Measurements from ENCODE around the gene EMID1. TPM values are rescaled to one million over a fixed set of nuclear protein-coding genes. Genes with fewer than 3 reads are reported as not detected.

Gene EMID1
- total RNA-seq, 3 donors from 2014 or later (not counting 1 experiment from before 2014, with no cell fraction given): 0.59 to 1.3 (median 0.65) TPM

GRCh38 chr22:29300807-29301601 is 95.3 kb downstream of the EMID1 start:
- Histone ChIP-seq H3K27me3 (ENCODE audit: control insufficient read depth, insufficient read depth, low read length) (peaks cover 7% of the 10 kb centered on the region), H3K4me1 (ENCODE audit: control insufficient read depth, insufficient read depth, low read length) (peaks cover 3% of the 10 kb centered on the region), H3K4me3 (ENCODE audit: low read length) (no peak overlapping the region), H3K36me3 (ENCODE audit: control insufficient read depth, insufficient read depth, low read length) (peaks cover 48% of the 10 kb centered on the region), H3K27ac (ENCODE audit: low read length) (no peak overlapping the region), H3K9me3 (ENCODE audit: control insufficient read depth, insufficient read depth, low read length) (no peaks in the 10 kb centered on the region)
- ATAC-seq (peak in 1 of 3 donors; percentile 11), DNase-seq (no peak)
- peaks cover 8 to 23% of the 10 kb centered on the region in 2 donors for H3K4me1 Mint-ChIP-seq
- whole genome bisulfite sequencing (ENCODE audit: insufficient coverage): 86% methylated on average over 10 of the region's 10 CpGs
- intact Hi-C loops (cut with micrococcal nuclease): no loop called here
- H3K27me3 Mint-ChIP-seq (ENCODE audit: low read depth in 2 of 2): peaks cover 0 to 14% of the 10 kb centered on the region in 2 donors
- H3K9me3 Mint-ChIP-seq: no peaks in the 10 kb centered on the region
- TF ChIP-seq CTCF (IDR thresholded peaks at IDR 0.05): no peak
- H3K36me3 Mint-ChIP-seq: peaks cover 19% of the 10 kb centered on the region
- no peak overlapping the region for H3K4me3 Mint-ChIP-seq
- peak overlapping the region; percentile 59 to 73 for H3K27ac Mint-ChIP-seq

- no peak overlapping the region for H3K27ac ChIP-seq (ENCODE audit: low read length)
- no peak for TF ChIP-seq CTCF (IDR thresholded peaks at IDR 0.05)
- peak overlapping the region; percentile 59 to 73 for H3K27ac Mint-ChIP-seq
- no peaks in the 10 kb centered on the region for H3K9me3 Mint-ChIP-seq
- intact Hi-C loops (cut with micrococcal nuclease): no loop called here
- peaks cover 19% of the 10 kb centered on the region for H3K36me3 Mint-ChIP-seq
- H3K36me3 ChIP-seq (ENCODE audit: control insufficient read depth, insufficient read depth, low read length): peaks cover 39% of the 10 kb centered on the region
- peaks cover 10% of the 10 kb centered on the region for H3K4me1 ChIP-seq (ENCODE audit: control insufficient read depth, insufficient read depth, low read length)
- DNase-seq (no peak), ATAC-seq (peak in 1 of 3 donors; percentile 12)
- H3K27me3 Mint-ChIP-seq (ENCODE audit: low read depth in 2 of 2): peaks cover 0 to 18% of the 10 kb centered on the region in 2 donors
- no peak overlapping the region for H3K4me3 Mint-ChIP-seq
- H3K9me3 ChIP-seq (ENCODE audit: control insufficient read depth, insufficient read depth, low read length): no peaks in the 10 kb centered on the region
- WGBS (ENCODE audit: insufficient coverage): 93% methylated on average over 17 of the region's 17 CpGs
- H3K4me1 Mint-ChIP-seq: peaks cover 8 to 31% of the 10 kb centered on the region in 2 donors
- H3K4me3 ChIP-seq (ENCODE audit: low read length): no peak overlapping the region
- H3K27me3 ChIP-seq (ENCODE audit: control insufficient read depth, insufficient read depth, low read length): peaks cover 13% of the 10 kb centered on the region
Measured at GRCh38 chr22:29301716-29302401, 96.2 kb downstream of the EMID1 start.

DNA sequence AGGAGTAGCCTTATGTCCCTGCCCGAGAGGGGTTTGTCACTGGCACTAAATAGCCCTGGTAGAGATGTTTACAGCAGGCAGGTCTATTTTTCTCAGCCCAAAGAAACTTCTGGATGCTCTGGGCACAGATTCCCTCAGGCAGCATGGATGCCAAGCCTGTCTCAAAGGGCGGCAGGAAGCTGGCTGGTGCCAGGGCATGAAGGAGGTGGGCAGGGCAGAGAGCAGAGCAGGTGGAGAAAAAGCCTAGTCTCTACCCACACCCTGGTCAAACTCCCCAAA is 96.6 kb downstream of the EMID1 start:
- Histone ChIP-seq H3K9me3 (ENCODE audit: control insufficient read depth, insufficient read depth, low read length) (no peaks in the 10 kb centered on the region), H3K27ac (ENCODE audit: low read length) (no peak overlapping the region), H3K27me3 (ENCODE audit: control insufficient read depth, insufficient read depth, low read length) (peaks cover 13% of the 10 kb centered on the region), H3K4me3 (ENCODE audit: low read length) (no peak overlapping the region), H3K36me3 (ENCODE audit: control insufficient read depth, insufficient read depth, low read length) (peaks cover 34% of the 10 kb centered on the region), H3K4me1 (ENCODE audit: control insufficient read depth, insufficient read depth, low read length) (peaks cover 10% of the 10 kb centered on the region)
- H3K9me3 Mint-ChIP-seq: no peaks in the 10 kb centered on the region
- no peak overlapping the region for H3K27ac Mint-ChIP-seq
- peaks cover 8 to 32% of the 10 kb centered on the region in 2 donors for H3K4me1 Mint-ChIP-seq
- 81% methylated on average over 2 of the region's 2 CpGs for WGBS (ENCODE audit: insufficient coverage)
- peaks cover 0 to 20% of the 10 kb centered on the region in 2 donors for H3K27me3 Mint-ChIP-seq (ENCODE audit: low read depth in 2 of 2)
- H3K36me3 Mint-ChIP-seq: peaks cover 17% of the 10 kb centered on the region
- intact Hi-C loops (cut with micrococcal nuclease): no loop called here
- no peak for TF ChIP-seq CTCF (IDR thresholded peaks at IDR 0.05)
- H3K4me3 Mint-ChIP-seq: no peak overlapping the region
- no peak for ATAC-seq
- DNase-seq: no peak

All from natural killer cell (primary cell).